ENCODE measurements around the gene ATP13A2.

DNA sequence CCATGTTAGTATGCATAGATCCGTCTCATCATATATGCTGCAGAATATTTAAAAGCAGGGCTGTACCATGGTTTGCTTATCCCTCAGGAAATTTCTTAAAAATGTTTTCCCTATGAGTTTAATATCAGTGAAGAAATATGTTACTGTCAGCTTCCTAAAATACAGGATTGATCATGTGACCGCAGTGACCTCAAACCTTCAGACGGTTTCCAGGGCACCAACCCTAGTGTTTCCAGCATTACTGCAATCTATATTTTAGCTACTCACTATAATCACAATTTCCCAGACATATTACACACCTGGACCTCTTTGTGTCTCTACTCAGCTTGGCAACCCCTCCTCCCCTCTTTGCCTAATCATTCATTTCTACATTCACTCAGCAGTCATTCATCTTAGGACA lies 49.8 kb upstream of the ATP13A2 start:
- TF ChIP-seq, protein P1, sequence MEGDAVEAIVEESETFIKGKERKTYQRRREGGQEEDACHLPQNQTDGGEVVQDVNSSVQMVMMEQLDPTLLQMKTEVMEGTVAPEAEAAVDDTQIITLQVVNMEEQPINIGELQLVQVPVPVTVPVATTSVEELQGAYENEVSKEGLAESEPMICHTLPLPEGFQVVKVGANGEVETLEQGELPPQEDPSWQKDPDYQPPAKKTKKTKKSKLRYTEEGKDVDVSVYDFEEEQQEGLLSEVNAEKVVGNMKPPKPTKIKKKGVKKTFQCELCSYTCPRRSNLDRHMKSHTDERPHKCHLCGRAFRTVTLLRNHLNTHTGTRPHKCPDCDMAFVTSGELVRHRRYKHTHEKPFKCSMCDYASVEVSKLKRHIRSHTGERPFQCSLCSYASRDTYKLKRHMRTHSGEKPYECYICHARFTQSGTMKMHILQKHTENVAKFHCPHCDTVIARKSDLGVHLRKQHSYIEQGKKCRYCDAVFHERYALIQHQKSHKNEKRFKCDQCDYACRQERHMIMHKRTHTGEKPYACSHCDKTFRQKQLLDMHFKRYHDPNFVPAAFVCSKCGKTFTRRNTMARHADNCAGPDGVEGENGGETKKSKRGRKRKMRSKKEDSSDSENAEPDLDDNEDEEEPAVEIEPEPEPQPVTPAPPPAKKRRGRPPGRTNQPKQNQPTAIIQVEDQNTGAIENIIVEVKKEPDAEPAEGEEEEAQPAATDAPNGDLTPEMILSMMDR (conservative IDR thresholded peaks at IDR 0.05; ENCODE audit: low read depth, low read length) = no peak
- TF ChIP-seq EZH2 (IDR thresholded peaks at IDR 0.05; ENCODE audit: borderline replicate concordance, low read depth, low read length, poor library complexity, severe bottlenecking) = no peak

Measured in A673 (cell line).